ENCODE data around the gene BICD1.

The BICD1 gene

GRCh38 chr12:32402946-32403345, 296.3 kb downstream of the BICD1 start:
- Histone ChIP-seq H3K36me3 (ENCODE audit: insufficient read depth, low read length) (peaks cover 9% of the 10 kb centered on the region), H3K9ac (ENCODE audit: low read depth, low read length) (no peak overlapping the region), H3K4me3 (ENCODE audit: low read length) (no peak overlapping the region), H3K9me3 (ENCODE audit: insufficient read depth, low read depth, low read length) (no peaks in the 10 kb centered on the region), H3K4me1 (ENCODE audit: insufficient read depth, low read length) (peaks cover 21% of the 10 kb centered on the region), H3K27me3 (ENCODE audit: insufficient read depth, low read length) (no peaks in the 10 kb centered on the region), H3K27ac (ENCODE audit: low read depth, low read length) (peak overlapping the region; percentile 32; the same call in 1 of the 2 replicates)
- 71% methylated on average over 1 of the region's 1 CpG for WGBS

DNA sequence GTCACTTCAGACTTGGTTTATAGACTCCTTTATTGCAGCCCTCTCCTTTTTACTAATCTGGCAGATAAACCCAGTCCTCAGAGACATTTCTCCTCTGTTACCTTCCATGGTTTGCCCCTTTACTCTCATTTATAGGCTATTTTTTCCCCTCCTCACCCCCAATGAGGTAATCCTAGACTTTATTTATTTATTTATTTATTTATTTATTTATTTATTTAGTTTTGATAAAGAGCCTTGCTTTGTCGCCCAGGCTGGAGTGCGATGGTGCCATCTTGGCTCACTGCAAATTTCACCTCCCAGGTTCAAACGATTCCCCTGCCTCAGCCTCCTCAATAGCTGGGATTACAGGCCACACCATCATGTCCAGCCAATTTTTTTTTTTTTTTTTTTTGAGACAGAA, 301.1 kb downstream of the BICD1 start:
- peaks cover 13% of the 10 kb centered on the region for H3K4me1 ChIP-seq (ENCODE audit: insufficient read depth, low read length)
- H3K9ac ChIP-seq (ENCODE audit: low read depth, low read length), result no peak overlapping the region
- H3K27me3 ChIP-seq (ENCODE audit: insufficient read depth, low read length), result no peaks in the 10 kb centered on the region
- H3K4me3 ChIP-seq (ENCODE audit: low read length), result no peak overlapping the region
- 98% methylated on average over 3 of the region's 3 CpGs for WGBS
- peaks cover 21% of the 10 kb centered on the region for H3K36me3 ChIP-seq (ENCODE audit: insufficient read depth, low read length)
- no peaks in the 10 kb centered on the region for H3K9me3 ChIP-seq (ENCODE audit: insufficient read depth, low read depth, low read length)
- no peak overlapping the region for H3K27ac ChIP-seq (ENCODE audit: low read depth, low read length)

DNA sequence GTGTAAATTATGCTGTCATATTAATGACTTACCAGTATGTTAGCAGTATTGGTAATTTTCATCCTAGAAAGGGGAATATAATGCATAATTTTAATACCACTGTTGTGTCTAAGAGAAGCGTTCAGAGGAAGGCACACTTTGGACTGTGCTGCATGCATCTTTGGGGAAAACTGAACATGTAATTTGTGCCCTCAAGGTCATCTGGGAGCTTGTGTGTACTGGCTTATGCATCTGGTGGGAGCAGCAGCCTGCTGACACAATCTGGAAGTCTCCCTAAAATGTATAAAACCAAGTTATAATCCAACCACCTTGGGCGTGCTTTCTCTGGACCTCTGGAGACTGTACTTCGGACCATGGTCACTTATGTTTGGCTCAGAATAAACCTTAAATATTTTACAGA, 306.8 kb downstream of the BICD1 start:
- no peak overlapping the region for H3K9ac ChIP-seq (ENCODE audit: low read depth, low read length)
- no peaks in the 10 kb centered on the region for H3K27me3 ChIP-seq (ENCODE audit: insufficient read depth, low read length)
- H3K9me3 ChIP-seq (ENCODE audit: insufficient read depth, low read depth, low read length), result no peaks in the 10 kb centered on the region
- no peak overlapping the region for H3K4me3 ChIP-seq (ENCODE audit: low read length)
- peaks cover 10% of the 10 kb centered on the region for H3K36me3 ChIP-seq (ENCODE audit: insufficient read depth, low read length)
- H3K4me1 ChIP-seq (ENCODE audit: insufficient read depth, low read length), result peaks cover 11% of the 10 kb centered on the region; the same call in 1 of the 2 replicates
- no peak overlapping the region for H3K27ac ChIP-seq (ENCODE audit: low read depth, low read length)
- WGBS, result 94% methylated on average over 3 of the region's 3 CpGs

DNA sequence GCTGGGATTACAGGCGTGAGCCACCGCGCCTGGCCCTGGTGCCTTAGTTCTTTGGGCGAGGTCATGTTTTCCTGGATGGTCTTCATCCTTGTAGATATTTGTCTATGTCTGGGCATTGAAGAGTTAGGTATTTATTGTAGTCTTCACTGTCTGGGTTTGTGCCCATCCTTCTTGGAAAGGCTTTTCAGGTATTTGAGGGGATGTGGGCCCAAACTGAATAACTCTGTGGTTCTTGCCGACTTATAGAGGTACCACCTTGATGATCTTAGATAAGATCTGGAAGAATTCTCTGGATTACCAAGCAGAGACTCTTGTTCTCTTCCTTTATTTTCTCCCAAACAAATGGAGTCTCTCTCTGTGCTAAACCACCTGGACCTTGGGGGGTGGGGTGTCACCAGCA, 311.6 kb downstream of the BICD1 start:
- Histone ChIP-seq H3K4me3 (ENCODE audit: low read length) (no peak overlapping the region), H3K4me1 (ENCODE audit: insufficient read depth, low read length) (peaks cover 32% of the 10 kb centered on the region), H3K27me3 (ENCODE audit: insufficient read depth, low read length) (no peaks in the 10 kb centered on the region), H3K9me3 (ENCODE audit: insufficient read depth, low read depth, low read length) (no peaks in the 10 kb centered on the region), H3K9ac (ENCODE audit: low read depth, low read length) (no peak overlapping the region), H3K27ac (ENCODE audit: low read depth, low read length) (no peak overlapping the region; the same call in 1 of the 2 replicates), H3K36me3 (ENCODE audit: insufficient read depth, low read length) (peaks cover 11% of the 10 kb centered on the region; the same call in 1 of the 2 replicates)
- 94% methylated on average over 5 of the region's 5 CpGs for WGBS

- H3K27me3 ChIP-seq (ENCODE audit: insufficient read depth, low read length), result no peaks in the 10 kb centered on the region
- H3K27ac ChIP-seq (ENCODE audit: low read depth, low read length), result peak overlapping the region; percentile 9; the same call in 1 of the 2 replicates
- H3K36me3 ChIP-seq (ENCODE audit: insufficient read depth, low read length), result peaks cover 11% of the 10 kb centered on the region; the same call in 1 of the 2 replicates
- no peaks in the 10 kb centered on the region for H3K9me3 ChIP-seq (ENCODE audit: insufficient read depth, low read depth, low read length)
- H3K4me3 ChIP-seq (ENCODE audit: low read length), result no peak overlapping the region
- peaks cover 32% of the 10 kb centered on the region for H3K4me1 ChIP-seq (ENCODE audit: insufficient read depth, low read length)
- 67% methylated on average over 5 of the region's 5 CpGs for WGBS
- no peak overlapping the region for H3K9ac ChIP-seq (ENCODE audit: low read depth, low read length)
Measured at GRCh38 chr12:32418903-32419519, 312.4 kb downstream of the BICD1 start.

GRCh38 chr12:32419520-32419960, 312.9 kb downstream of the BICD1 start:
- Histone ChIP-seq H3K27me3 (ENCODE audit: insufficient read depth, low read length) (no peaks in the 10 kb centered on the region), H3K9ac (ENCODE audit: low read depth, low read length) (no peak overlapping the region), H3K9me3 (ENCODE audit: insufficient read depth, low read depth, low read length) (no peaks in the 10 kb centered on the region), H3K27ac (ENCODE audit: low read depth, low read length) (peak overlapping the region; percentile 9; the same call in 1 of the 2 replicates), H3K36me3 (ENCODE audit: insufficient read depth, low read length) (peaks cover 11% of the 10 kb centered on the region; the same call in 1 of the 2 replicates), H3K4me1 (ENCODE audit: insufficient read depth, low read length) (peaks cover 32% of the 10 kb centered on the region), H3K4me3 (ENCODE audit: low read length) (no peak overlapping the region)
- WGBS, result 24% methylated on average over 2 of the region's 2 CpGs

- Histone ChIP-seq H3K27ac (ENCODE audit: low read depth, low read length) (no peak overlapping the region), H3K4me1 (ENCODE audit: insufficient read depth, low read length) (peaks cover 28% of the 10 kb centered on the region), H3K27me3 (ENCODE audit: insufficient read depth, low read length) (no peaks in the 10 kb centered on the region), H3K9ac (ENCODE audit: low read depth, low read length) (no peak overlapping the region), H3K4me3 (ENCODE audit: low read length) (no peak overlapping the region), H3K36me3 (ENCODE audit: insufficient read depth, low read length) (peaks cover 11% of the 10 kb centered on the region; the same call in 1 of the 2 replicates), H3K9me3 (ENCODE audit: insufficient read depth, low read depth, low read length) (no peaks in the 10 kb centered on the region)
- WGBS, result 81% methylated on average over 2 of the region's 2 CpGs
Measured at GRCh38 chr12:32420356-32420755, 313.7 kb downstream of the BICD1 start.

- Histone ChIP-seq H3K9me3 (ENCODE audit: insufficient read depth, low read depth, low read length) (0 out of 2 replicates have a peak, but pooled peaks cover 6% of the 10 kb centered on the region), H3K27ac (ENCODE audit: low read depth, low read length) (no peak overlapping the region), H3K9ac (ENCODE audit: low read depth, low read length) (no peak overlapping the region), H3K4me3 (ENCODE audit: low read length) (no peak overlapping the region), H3K4me1 (ENCODE audit: insufficient read depth, low read length) (peaks cover 19% of the 10 kb centered on the region), H3K27me3 (ENCODE audit: insufficient read depth, low read length) (no peaks in the 10 kb centered on the region), H3K36me3 (ENCODE audit: insufficient read depth, low read length) (peaks cover 11% of the 10 kb centered on the region; the same call in 1 of the 2 replicates)
Measured at GRCh38 chr12:32423559-32423958, 316.9 kb downstream of the BICD1 start.

DNA sequence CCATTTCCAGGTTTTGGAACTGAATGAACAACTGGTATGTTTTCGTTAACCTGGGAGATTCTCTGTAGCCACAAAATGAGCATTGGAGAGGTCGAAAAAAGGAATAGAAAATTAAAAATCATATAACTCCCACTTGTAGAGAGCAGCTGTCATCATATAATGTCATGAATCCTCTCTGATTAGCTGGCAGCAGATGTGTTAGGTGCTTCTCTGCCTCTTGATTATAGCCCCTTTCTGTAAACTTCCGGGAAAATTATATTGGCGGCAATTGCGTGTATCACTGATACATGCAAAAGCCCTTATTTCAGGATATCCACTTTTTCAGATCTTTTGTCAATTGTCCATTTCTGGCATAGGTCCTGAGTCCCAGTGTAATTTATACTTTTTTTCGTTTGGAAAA, 324.4 kb downstream of the BICD1 start:
- Histone ChIP-seq H3K4me3 (ENCODE audit: low read length) (no peak overlapping the region), H3K9me3 (ENCODE audit: insufficient read depth, low read depth, low read length) (0 out of 2 replicates have a peak, but pooled peaks cover 6% of the 10 kb centered on the region), H3K27me3 (ENCODE audit: insufficient read depth, low read length) (no peaks in the 10 kb centered on the region), H3K27ac (ENCODE audit: low read depth, low read length) (no peak overlapping the region), H3K36me3 (ENCODE audit: insufficient read depth, low read length) (peaks cover 10% of the 10 kb centered on the region), H3K9ac (ENCODE audit: low read depth, low read length) (no peak overlapping the region), H3K4me1 (ENCODE audit: insufficient read depth, low read length) (peaks cover 23% of the 10 kb centered on the region)
- WGBS, result 95% methylated on average over 6 of the region's 6 CpGs
